Measurements from ENCODE around the gene ARFGAP2.
"Not testable (repeated sequence)": the region's sequence is repeated elsewhere in the genome, so short reads cannot be mapped to it uniquely, and the experiment has no call there.

Gene ARFGAP2

GRCh38 chr11:47176328-47177228, at the start of gene ARFGAP2:
Gene ARFGAP2, minus strand, starts transcription at chr11:47176879. Its CDS starts 26 bp downstream, at chr11:47176853.
- DNase-seq, result peak; percentile 98

- DNase-seq, result no peak
Observed at GRCh38 chr11:47225552-47226400, 49.1 kb upstream of the ARFGAP2 start.

- DNase-seq, result no peak
Observed at GRCh38 chr11:47222696-47223095, 46.0 kb upstream of the ARFGAP2 start.

- DNase-seq, result no peak
Observed at GRCh38 chr11:47220401-47220821, 43.7 kb upstream of the ARFGAP2 start.

GRCh38 chr11:47216121-47216798, 39.6 kb upstream of the ARFGAP2 start:
- peak; percentile 77 for DNase-seq

- no peak for DNase-seq
Observed at GRCh38 chr11:47215366-47215910, 38.8 kb upstream of the ARFGAP2 start.

GRCh38 chr11:47213950-47214565, 37.4 kb upstream of the ARFGAP2 start:
- DNase-seq, result peak; percentile 90

GRCh38 chr11:47212938-47213337, 36.3 kb upstream of the ARFGAP2 start:
- DNase-seq, result no peak

- DNase-seq, result no peak
Observed at GRCh38 chr11:47208628-47209027, 31.9 kb upstream of the ARFGAP2 start.

- not testable (repeated sequence) for DNase-seq
Observed at GRCh38 chr11:47208008-47208552, 31.4 kb upstream of the ARFGAP2 start.

- DNase-seq, result no peak
Observed at GRCh38 chr11:47207459-47207858, 30.8 kb upstream of the ARFGAP2 start.

- DNase-seq, result not testable (repeated sequence)
Observed at GRCh38 chr11:47206577-47206976, 29.9 kb upstream of the ARFGAP2 start.

- DNase-seq, result no peak
Observed at GRCh38 chr11:47204637-47204989, 27.9 kb upstream of the ARFGAP2 start.

GRCh38 chr11:47202576-47202975, 25.9 kb upstream of the ARFGAP2 start:
- DNase-seq, result no peak

GRCh38 chr11:47201015-47201414, 24.3 kb upstream of the ARFGAP2 start:
- DNase-seq, result no peak

- not testable (repeated sequence) for DNase-seq
Observed at GRCh38 chr11:47198161-47198560, 21.5 kb upstream of the ARFGAP2 start.

GRCh38 chr11:47192111-47192510, 15.4 kb upstream of the ARFGAP2 start:
- no peak for DNase-seq

- not testable (repeated sequence) for DNase-seq
Observed at GRCh38 chr11:47191137-47191536, 14.5 kb upstream of the ARFGAP2 start.

- no peak for DNase-seq
Observed at GRCh38 chr11:47189100-47189834, 12.6 kb upstream of the ARFGAP2 start.

- peak; percentile 72 for DNase-seq
Observed at GRCh38 chr11:47188259-47188658, 11.6 kb upstream of the ARFGAP2 start.

- DNase-seq, result no peak
Observed at GRCh38 chr11:47187723-47188122, 11.0 kb upstream of the ARFGAP2 start.
